HepG2 (cell line): ENCODE results near the gene SH2D6. TPM values are rescaled to one million over a fixed set of nuclear protein-coding genes. Genes with fewer than 3 reads are reported as not detected.
A peak's percentile ranks its signal among the peaks of the same experiment; 100 is the strongest.

Experiments
- CAMTA2 ChIP-seq: sonication (generic); formaldehyde crosslinking; IDR thresholded peaks from 2 replicates; pipeline ENCODE4 v1.4.0; 2020; ENCODE audit warnings: mild to moderate bottlenecking, missing genetic modification reagents, borderline replicate concordance
- HIVEP1 ChIP-seq: sonication (generic); formaldehyde crosslinking; IDR thresholded peaks from 2 replicates; pipeline ENCODE4 v1.4.0; 2020; ENCODE audit warnings: mild to moderate bottlenecking, missing genetic modification reagents
- HOXA7 ChIP-seq: sonication (generic); formaldehyde crosslinking; IDR thresholded peaks from 2 replicates; pipeline ENCODE4 v1.8.1; 2022; ENCODE audit warnings: mild to moderate bottlenecking, missing genetic modification reagents, moderate library complexity
- IRX3 ChIP-seq: sonication (generic); formaldehyde crosslinking; IDR thresholded peaks from 2 replicates; pipeline ENCODE4 v1.8.1; 2023; ENCODE audit warnings: mild to moderate bottlenecking, low read depth, missing genetic modification reagents, borderline replicate concordance
- RAD21 ChIP-seq: fragments of 450-650 bp; formaldehyde crosslinking; IDR thresholded peaks from 2 replicates; pipeline ENCODE4 v1.5.0; 2020; ENCODE audit warnings: mild to moderate bottlenecking
- RCOR2 ChIP-seq: IDR thresholded peaks from 2 replicates; pipeline ENCODE4 v1.6.1; 2016; ENCODE audit warnings: missing biosample characterization, missing genetic modification reagents
- TSC22D2 ChIP-seq: sonication (generic); formaldehyde crosslinking; IDR thresholded peaks from 2 replicates; pipeline ENCODE4 v1.5.1; 2020; ENCODE audit warnings: missing genetic modification reagents, mild to moderate bottlenecking, borderline replicate concordance
- ZBTB42 ChIP-seq: sonication (generic); formaldehyde crosslinking; IDR thresholded peaks from 2 replicates; pipeline ENCODE4 v1.5.0; 2020; ENCODE audit warnings: mild to moderate bottlenecking, missing genetic modification reagents
- ZBTB44 ChIP-seq: sonication (generic); formaldehyde crosslinking; IDR thresholded peaks from 2 replicates; pipeline ENCODE4 v1.4.0; 2020; ENCODE audit warnings: missing genetic modification reagents
- ZNF136 ChIP-seq: sonication (generic); formaldehyde crosslinking; IDR thresholded peaks from 2 replicates; pipeline ENCODE4 v1.8.1; 2022; ENCODE audit warnings: low read depth, mild to moderate bottlenecking, moderate library complexity, missing genetic modification reagents
- ZNF251 ChIP-seq: sonication (generic); formaldehyde crosslinking; IDR thresholded peaks from 2 replicates; pipeline ENCODE4 v1.9.0; 2021; ENCODE audit warnings: mild to moderate bottlenecking, missing genetic modification reagents
- ZNF292 ChIP-seq: sonication (generic); formaldehyde crosslinking; IDR thresholded peaks from 2 replicates; pipeline ENCODE4 v1.8.1; 2022; ENCODE audit warnings: mild to moderate bottlenecking, low read depth, missing genetic modification reagents, borderline replicate concordance
- ZNF550 ChIP-seq: sonication (generic); formaldehyde crosslinking; IDR thresholded peaks from 2 replicates; pipeline ENCODE4 v1.4.0; 2020; ENCODE audit warnings: mild to moderate bottlenecking, missing genetic modification reagents, borderline replicate concordance
- ZNF598 ChIP-seq: sonication (generic); formaldehyde crosslinking; IDR thresholded peaks from 2 replicates; pipeline ENCODE4 v1.5.1; 2020; ENCODE audit warnings: mild to moderate bottlenecking, missing genetic modification reagents, borderline replicate concordance
- ZNF83 ChIP-seq: sonication (generic); formaldehyde crosslinking; IDR thresholded peaks from 2 replicates; pipeline ENCODE4 v1.4.0; 2020; ENCODE audit warnings: missing genetic modification reagents, mild to moderate bottlenecking, borderline replicate concordance
- polyA plus RNA-seq, 8 experiments: library from polyadenylated mRNA; depleted of rRNA in 3 of 8; stranded (reverse) in 7 of 8; unstranded in 1 of 8; fragments of >200 nt; fragmentation: Illumina TruSeq in 4 of 8; extraction: Trizol in 4 of 8; gene quantifications; 2 replicates each; pipeline versions ENCODE4 v1.2.1 to v1.2.3, GENCODE V29; 2011 to 2016; ENCODE audit warnings: low read depth in 4 of 8, missing spikeins in 1 of 8, mixed read lengths in 1 of 8; ENCODE audit not compliant: insufficient read depth in 1 of 8
- total RNA-seq, 5 experiments: library from RNA; depleted of rRNA; stranded (reverse); fragments of >200 nt; fragmentation: Illumina TruSeq; extraction: Trizol; gene quantifications; 2 replicates each; pipeline ENCODE4 v1.2.3, GENCODE V29; 2016; ENCODE audit warnings: low read depth in 1 of 5

SH2D6 gene
- total and polyA plus RNA-seq, 2 of the 13 experiments (the other 11 are each of a cell fraction or from before 2014, with no cell fraction given) = 0.11 to 0.26 TPM

- TF ChIP-seq HOXA7 (CRISPR knock-in tag) = no peak
- no peak for TF ChIP-seq TSC22D2
- no peak for TF ChIP-seq ZBTB42 (CRISPR knock-in tag)
- no peak for TF ChIP-seq CAMTA2 (CRISPR knock-in tag)
- peak; percentile 41; the same call in 1 of the 2 replicates for TF ChIP-seq RAD21 (CRISPR knock-in tag)
- TF ChIP-seq ZNF292 = no peak
- TF ChIP-seq ZBTB44 (CRISPR knock-in tag) = no peak
- TF ChIP-seq ZNF598 (CRISPR knock-in tag) = no peak
- TF ChIP-seq ZNF251 (CRISPR knock-in tag) = no peak
- TF ChIP-seq ZNF83 (CRISPR knock-in tag) = no peak
- TF ChIP-seq RCOR2 (CRISPR knock-in tag) = no peak
- no peak for TF ChIP-seq ZNF550 (CRISPR knock-in tag)
- TF ChIP-seq ZNF136 (CRISPR knock-in tag) = no peak
- peak; percentile 43; the same call in 1 of the 2 replicates for TF ChIP-seq HIVEP1 (CRISPR knock-in tag)
- no peak for TF ChIP-seq IRX3 (CRISPR knock-in tag)
Observed at GRCh38 chr2:85435981-85436835, 17.7 kb downstream of the SH2D6 start (continued).
